Esophagus muscularis mucosa (tissue), 4 donors: ENCODE data around the gene EGR2. TPM values are rescaled to one million over a fixed set of nuclear protein-coding genes. Genes with fewer than 3 reads are reported as not detected.

Source experiments
- DNase-seq: peaks from one replicate; pipeline ENCODE4 v3.0.0-alpha.2; 2017; ENCODE audit errors: extremely low spot score
- H3K27ac ChIP-seq, 4 donors: fragments of 200-600 bp; sonication (generic); replicated peaks in 1 of 4; 1 replicate in 3 of 4; 2 replicates in 1 of 4; pipeline ENCODE4 v1.5.1; 2016 to 2019; ENCODE audit warnings: mild to moderate bottlenecking in 1 of 4
- H3K27me3 ChIP-seq, 4 donors: fragments of 200-600 bp; sonication (generic); one replicate each; pipeline versions ENCODE4 v1.5.1 to v1.6.0; 2016 to 2019
- H3K36me3 ChIP-seq, 4 donors: fragments of 200-600 bp; sonication (generic); one replicate each; pipeline ENCODE4 v1.5.1; 2016 to 2019
- H3K4me1 ChIP-seq, 4 donors: fragments of 200-600 bp; sonication (generic); one replicate each; pipeline ENCODE4 v1.5.1; 2016 to 2019
- H3K4me3 ChIP-seq, 4 donors: fragments of 200-600 bp; sonication (generic); 1 replicate in 2 of 4; 2 replicates in 2 of 4; pipeline ENCODE4 v1.5.1; 2016 to 2019; ENCODE audit warnings: mild to moderate bottlenecking in 4 of 4, moderate library complexity in 1 of 4
- H3K9me3 ChIP-seq, 4 donors: fragments of 200-600 bp; sonication (generic); 1 replicate in 3 of 4; 2 replicates in 1 of 4; pipeline ENCODE4 v1.5.1; 2016 to 2019
- CTCF ChIP-seq, 3 experiments: fragments of 200-600 bp in 2 of 3; fragments of 450-650 bp in 1 of 3; sonication (generic) in 2 of 3; IDR thresholded peaks; one replicate each; pipeline ENCODE4 v1.5.1; 2017 to 2019; ENCODE audit warnings: antibody characterized with exemption in 3 of 3, mild to moderate bottlenecking in 2 of 3, moderate library complexity in 1 of 3
- EP300 ChIP-seq: sonication (generic); formaldehyde crosslinking; IDR thresholded peaks from one replicate; pipeline ENCODE4 v1.6.1; 2017; ENCODE audit warnings: antibody characterized with exemption
- POLR2A ChIP-seq: fragments of 450-650 bp; IDR thresholded peaks from one replicate; pipeline ENCODE4 v1.6.1; 2017; ENCODE audit warnings: antibody characterized with exemption, moderate library complexity, mild to moderate bottlenecking, low read depth
- POLR2AphosphoS5 ChIP-seq, 2 donors: sonication (generic); formaldehyde crosslinking; IDR thresholded peaks; one replicate each; pipeline ENCODE4 v1.6.1; 2017; ENCODE audit warnings: antibody characterized with exemption in 2 of 2
- WGBS: methylation state at CpG from one replicate; pipeline ENCODE4 v1.1.5; 2018; 5-methylcytosine and 5-hydroxymethylcytosine counted together
- intact Hi-C: fragments of 100-400 bp; cut with DNase I; formaldehyde crosslinking; loops from one replicate; pipeline ENCODE4 v1.15.1; 2023
- total RNA-seq, 4 donors: library from RNA; depleted of rRNA; stranded (reverse); fragments of >200 nt; gene quantifications; one replicate each; pipeline versions ENCODE4 v1.1.0 to v1.2.1, GENCODE V29; 2016

The EGR2 gene
- total RNA-seq, 4 donors from 2014 or later, result 0.26 to 4.0 (median 1.5) TPM

- intact Hi-C loops, result no loop called here
- Histone ChIP-seq H3K4me3 (no peak overlapping the region), H3K9me3 (no peaks in the 10 kb centered on the region), H3K27ac (no peak overlapping the region), H3K36me3 (no peaks in the 10 kb centered on the region), H3K4me1 (peaks cover 4 to 11% (median 7%) of the 10 kb centered on the region in 4 donors), H3K27me3 (no peaks in the 10 kb centered on the region)
- no peak for TF ChIP-seq CTCF (IDR thresholded peaks at IDR 0.05)
- TF ChIP-seq POLR2A, result no peak
- TF ChIP-seq POLR2AphosphoS5 (IDR thresholded peaks at IDR 0.05), result no peak
- no peak for TF ChIP-seq EP300
- no peak for DNase-seq
- WGBS, result 82% methylated on average over 3 of the region's 3 CpGs
Observed at GRCh38 chr10:62766386-62766785, 49.8 kb downstream of the EGR2 start.

- Histone ChIP-seq H3K9me3 (no peaks in the 10 kb centered on the region), H3K4me3 (no peak overlapping the region), H3K36me3 (no peaks in the 10 kb centered on the region), H3K27me3 (no peaks in the 10 kb centered on the region), H3K4me1 (peaks cover 4 to 11% (median 7%) of the 10 kb centered on the region in 4 donors), H3K27ac (no peak overlapping the region)
- WGBS, result 92% methylated on average over 2 of the region's 2 CpGs
- intact Hi-C loops, result no loop called here
- no peak for DNase-seq
- TF ChIP-seq CTCF (IDR thresholded peaks at IDR 0.05) (no peak), POLR2AphosphoS5 (IDR thresholded peaks at IDR 0.05) (no peak), EP300 (no peak), POLR2A (no peak)
Observed at GRCh38 chr10:62765726-62766125, 50.4 kb downstream of the EGR2 start.

- H3K36me3 ChIP-seq, result no peaks in the 10 kb centered on the region
- H3K27ac ChIP-seq, result no peak overlapping the region
- intact Hi-C loops, result no loop called here
- H3K4me1 ChIP-seq, result peaks cover 0 to 14% (median 2%) of the 10 kb centered on the region in 4 donors
- WGBS, result 97% methylated on average over 4 of the region's 4 CpGs
- no peaks in the 10 kb centered on the region for H3K9me3 ChIP-seq
- DNase-seq, result no peak
- H3K4me3 ChIP-seq, result no peak overlapping the region
- TF ChIP-seq CTCF (IDR thresholded peaks at IDR 0.05) (no peak), POLR2A (no peak)
- H3K27me3 ChIP-seq, result no peaks in the 10 kb centered on the region
Observed at GRCh38 chr10:62764011-62764410, 52.2 kb downstream of the EGR2 start.

- Histone ChIP-seq H3K27me3 (no peaks in the 10 kb centered on the region), H3K36me3 (no peaks in the 10 kb centered on the region), H3K9me3 (no peaks in the 10 kb centered on the region), H3K4me3 (no peak overlapping the region), H3K27ac (no peak overlapping the region), H3K4me1 (peaks cover 0 to 14% (median 2%) of the 10 kb centered on the region in 4 donors)
- no peak for DNase-seq
- TF ChIP-seq EP300, result no peak
- TF ChIP-seq CTCF (IDR thresholded peaks at IDR 0.05), result no peak
- TF ChIP-seq POLR2A, result no peak
- no peak for TF ChIP-seq POLR2AphosphoS5 (IDR thresholded peaks at IDR 0.05)
- intact Hi-C loops, result no loop called here
- WGBS, result 100% methylated on average over 4 of the region's 4 CpGs
Observed at GRCh38 chr10:62763155-62763554, 53.0 kb downstream of the EGR2 start.

Other genes starting within 250 kb of the EGR2 start
- 10 to 100 TPM; 19.5 to 28.1 (median 23.4) TPM for gene ADO, start 11.6 kb downstream of the EGR2 start, total RNA-seq